IPS-11a (cell line): Measurements from ENCODE around the gene TEX22.

ENCODE experiments used
- H3K4me3 ChIP-seq: one replicate; pipeline ENCODE4 v1.5.1; 2013; ENCODE audit warnings: low read depth, low read length, control low read depth

Gene TEX22

GRCh38 chr14:105398726-105399465, 558 bp downstream of the TEX22 start:
- H3K4me3 ChIP-seq = peak overlapping the region; percentile 33

DNA sequence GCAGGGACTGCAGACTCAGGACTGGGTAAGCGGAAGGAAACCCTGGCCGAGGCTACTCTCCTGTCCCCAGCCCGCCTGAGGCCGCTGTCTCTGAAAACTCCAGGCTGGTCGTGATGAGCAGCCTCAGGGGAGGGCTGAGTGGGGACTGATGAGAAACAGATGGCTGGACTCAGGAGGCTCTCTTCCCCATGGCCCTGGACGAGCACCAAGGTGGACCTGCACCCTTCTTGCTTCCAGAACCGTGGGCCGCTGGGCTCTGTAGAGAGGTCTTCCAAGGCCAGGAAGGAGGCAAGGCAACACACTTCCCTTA, 1.1 kb downstream of the TEX22 start:
- H3K4me3 ChIP-seq = no peak overlapping the region

DNA sequence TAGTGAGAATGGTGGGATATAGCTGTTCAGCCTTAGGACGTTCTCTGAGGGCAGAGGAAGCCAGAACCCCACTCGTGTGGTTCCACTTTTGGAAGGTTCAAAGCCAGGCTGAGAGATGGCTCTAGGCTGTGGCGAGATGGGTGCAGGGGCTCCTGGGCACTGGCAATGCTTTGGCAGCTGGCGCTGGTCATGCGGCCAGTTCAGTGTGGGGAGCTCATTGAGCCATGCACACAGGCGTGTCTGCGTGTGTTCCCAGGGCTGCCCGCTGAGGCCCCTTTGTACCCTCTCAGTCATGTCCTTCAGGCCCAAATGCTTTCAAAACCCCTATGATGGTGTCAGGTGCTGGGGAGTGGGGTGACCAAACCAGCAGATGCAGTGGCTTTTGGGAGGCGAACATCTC, 1.7 kb downstream of the TEX22 start:
- no peak overlapping the region for H3K4me3 ChIP-seq

- H3K4me3 ChIP-seq = no peak overlapping the region
Observed at GRCh38 chr14:105401699-105402098, 3.4 kb downstream of the TEX22 start.

DNA sequence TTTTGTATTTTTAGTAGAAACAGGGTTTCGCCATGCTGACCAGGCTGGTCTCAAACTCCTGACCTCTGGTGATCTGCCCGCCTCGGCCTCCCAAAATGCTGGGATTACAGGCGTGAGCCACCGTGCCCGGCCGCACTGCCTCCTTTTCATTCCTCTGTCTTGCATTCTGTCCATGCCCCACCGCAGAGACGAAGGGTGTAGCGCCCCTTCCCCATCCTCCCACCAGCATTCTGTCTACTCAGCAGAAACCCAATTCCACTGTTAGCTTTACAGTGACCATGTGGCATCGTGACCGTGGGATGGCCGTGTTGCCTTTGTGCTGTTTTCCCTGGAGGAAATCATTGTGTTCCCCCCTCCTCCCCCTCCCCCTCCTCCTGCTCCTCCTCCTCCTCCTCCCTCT, 10.3 kb downstream of the TEX22 start:
- H3K4me3 ChIP-seq = no peak overlapping the region

DNA sequence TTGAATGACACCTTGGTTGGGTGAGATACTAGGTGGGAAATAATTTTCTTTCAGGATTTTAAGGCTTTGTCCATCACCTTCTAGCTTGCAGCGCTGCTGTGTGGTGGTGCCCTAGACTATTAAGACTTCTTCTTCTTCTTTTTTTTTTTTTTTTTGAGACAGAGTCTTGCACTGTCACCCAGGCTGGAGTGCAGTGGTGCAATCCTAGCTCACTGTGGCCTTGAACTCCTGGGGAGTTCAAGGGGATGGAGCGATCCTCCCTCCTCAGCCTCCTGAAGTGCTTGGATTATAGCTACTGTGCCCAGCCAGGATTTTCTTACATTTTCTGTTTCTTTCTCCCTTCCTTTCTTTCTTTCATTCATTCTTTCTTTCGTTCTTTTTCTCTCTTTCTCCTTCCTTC, 11.0 kb downstream of the TEX22 start:
- H3K4me3 ChIP-seq = no peak overlapping the region

DNA sequence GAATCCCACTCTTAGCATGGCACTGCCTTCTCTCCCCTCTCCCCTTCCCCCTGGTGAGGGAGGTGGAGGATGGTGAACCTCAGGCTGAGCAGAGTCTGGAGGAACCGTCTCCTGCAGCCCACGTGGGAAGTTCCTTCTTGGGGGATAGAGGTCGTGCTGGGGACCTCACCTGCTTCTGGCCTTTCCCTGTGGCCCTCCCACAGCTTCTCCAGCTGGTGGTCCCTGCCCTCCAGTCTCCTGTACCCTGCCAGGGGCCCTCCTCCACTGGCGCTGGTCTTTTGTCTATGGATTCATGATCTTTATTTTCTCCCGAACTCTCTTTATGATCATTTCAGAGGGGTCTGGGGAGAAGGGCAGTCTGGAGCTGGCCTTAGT, 12.3 kb downstream of the TEX22 start:
- no peak overlapping the region for H3K4me3 ChIP-seq

GRCh38 chr14:105411017-105411941, 12.9 kb downstream of the TEX22 start:
- no peak overlapping the region for H3K4me3 ChIP-seq

DNA sequence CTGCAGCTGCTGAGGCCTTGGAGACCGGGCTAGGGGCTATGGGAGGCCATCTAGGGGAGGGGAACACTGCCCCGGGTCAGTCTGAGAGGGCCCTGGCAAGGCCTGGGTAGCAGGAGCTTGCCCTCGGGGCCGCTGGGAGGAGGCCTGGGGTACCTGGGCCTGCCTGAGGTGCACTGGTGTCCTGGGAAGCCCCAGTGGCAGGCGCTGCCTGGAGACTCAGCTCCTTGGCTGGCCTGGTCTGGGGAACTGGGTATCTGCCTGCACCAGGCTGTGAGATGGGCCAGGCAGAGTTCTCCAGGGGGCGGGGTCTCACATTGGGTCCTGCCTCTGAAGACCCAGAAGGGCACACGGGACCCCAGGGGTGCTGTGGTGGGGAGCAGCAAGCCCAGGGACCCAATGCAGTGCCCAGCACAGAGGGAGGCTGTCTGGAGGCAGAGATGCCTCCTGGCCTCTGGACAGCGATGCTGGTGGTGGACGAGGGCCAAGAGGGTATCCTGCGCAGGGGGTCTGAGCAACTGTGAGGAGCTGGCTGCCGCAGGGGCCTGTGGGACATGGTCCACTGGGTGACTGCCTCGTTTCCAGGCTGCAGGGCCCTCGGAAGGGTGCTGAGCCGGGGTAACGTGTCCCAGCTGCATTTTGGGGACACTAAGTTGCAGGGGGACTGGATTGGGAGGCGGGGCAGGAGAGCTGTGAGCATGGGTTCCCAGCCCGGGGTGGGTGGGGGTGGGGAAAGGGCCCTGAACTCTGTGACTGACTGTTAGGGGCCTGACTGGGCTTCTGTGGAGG, 13.8 kb downstream of the TEX22 start:
- no peak overlapping the region for H3K4me3 ChIP-seq

DNA sequence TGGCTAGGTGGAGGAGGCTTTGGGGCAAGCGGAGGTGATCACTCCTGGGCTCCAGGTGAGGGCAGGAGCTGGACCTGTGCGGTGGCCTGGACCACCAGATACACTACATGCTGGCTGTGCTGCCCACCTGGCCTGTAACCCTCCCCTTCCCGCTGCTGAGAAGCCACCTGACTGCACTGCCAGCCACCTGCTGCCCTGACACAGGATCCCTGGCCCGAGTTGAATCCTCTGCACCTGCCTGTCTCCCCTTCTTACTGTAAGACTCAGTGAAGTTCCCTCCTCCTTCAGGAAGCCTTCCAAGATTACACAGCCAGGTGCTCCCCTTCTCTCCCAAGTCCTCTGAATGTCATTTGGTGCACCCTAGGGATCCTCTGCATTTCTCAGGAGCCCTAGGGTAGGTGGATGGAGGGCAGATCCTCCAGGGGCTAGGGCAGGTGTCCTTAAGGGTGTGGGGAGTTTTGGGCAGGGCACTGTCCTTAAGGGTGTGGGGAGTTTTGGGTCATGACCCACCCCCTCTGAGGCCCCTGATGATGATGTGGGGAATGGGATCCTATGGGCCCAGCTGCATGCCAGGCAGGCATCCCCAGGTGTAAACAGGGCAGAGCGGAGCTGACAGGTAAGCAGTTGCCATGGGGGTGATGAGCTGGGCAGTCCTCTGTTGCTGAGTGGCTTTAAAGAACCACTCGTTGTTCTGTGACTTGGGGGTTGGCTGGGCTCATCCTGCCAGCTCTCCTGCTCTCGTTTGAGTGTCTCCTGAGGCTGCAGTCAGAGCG, 14.6 kb downstream of the TEX22 start:
- no peak overlapping the region for H3K4me3 ChIP-seq

DNA sequence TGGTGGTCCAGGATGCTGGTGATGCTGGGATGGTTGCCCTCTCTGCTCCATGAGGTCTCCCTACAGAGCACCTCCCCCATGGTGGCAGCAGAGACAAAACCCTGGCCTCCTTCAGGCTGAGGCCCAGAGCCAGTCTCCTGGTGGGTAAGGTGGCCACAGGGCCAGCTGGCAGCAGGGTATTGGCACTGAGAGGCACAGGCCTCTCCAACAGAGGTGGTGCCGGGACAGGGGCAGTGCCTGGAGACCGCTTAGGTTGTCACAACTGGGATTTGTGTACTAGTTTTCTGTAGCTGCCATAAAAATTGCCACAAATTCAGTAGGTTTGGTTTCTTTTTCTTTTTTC, 15.2 kb downstream of the TEX22 start:
- H3K4me3 ChIP-seq = no peak overlapping the region

DNA sequence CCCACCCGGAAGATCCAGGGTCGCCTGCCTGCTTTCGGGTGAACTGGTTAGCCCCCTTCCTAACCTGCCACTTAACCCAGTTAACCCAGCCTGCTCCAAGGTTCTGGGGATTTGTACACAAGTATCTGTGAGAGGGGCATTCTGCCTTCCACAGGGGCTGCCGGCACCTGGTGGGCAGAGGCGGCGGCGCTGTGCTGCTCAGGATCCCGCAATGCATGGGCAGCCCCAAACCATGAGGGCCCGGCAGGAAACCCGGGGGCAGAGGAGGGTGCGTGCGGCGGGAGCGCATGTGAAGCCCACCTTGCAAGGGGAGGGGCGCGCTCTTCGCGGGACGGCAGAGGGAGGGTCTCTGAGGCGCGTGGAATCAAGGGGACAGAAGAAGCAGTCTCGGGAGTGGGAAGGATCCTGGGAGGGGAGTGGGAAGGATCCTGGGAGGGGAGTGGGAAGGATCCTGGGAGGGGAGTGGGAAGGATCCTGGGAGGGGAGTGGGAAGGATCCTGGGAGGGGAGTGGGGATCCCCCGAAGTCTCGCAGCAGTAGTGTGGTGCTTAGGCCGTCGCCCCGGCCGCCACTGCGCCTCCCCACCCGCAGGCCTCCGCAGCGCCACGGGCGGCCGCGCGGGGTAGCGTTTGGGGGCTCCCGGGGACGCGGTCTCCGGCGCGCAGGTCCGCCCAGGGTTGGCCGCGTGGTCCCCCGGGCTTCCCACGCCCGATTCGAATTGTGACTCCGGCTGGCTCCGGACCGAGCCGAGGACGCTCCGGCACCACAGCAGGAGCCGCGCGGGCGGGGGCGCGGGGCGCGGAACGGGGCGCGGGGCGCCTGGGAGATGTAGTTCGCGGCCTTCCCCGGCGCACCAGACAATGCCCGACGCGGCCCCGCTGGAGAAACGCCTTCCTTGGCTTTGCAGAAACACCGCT, 16.4 kb downstream of the TEX22 start:
- peak overlapping the region; percentile 51 for H3K4me3 ChIP-seq

GRCh38 chr14:105415481-105416428, 17.4 kb downstream of the TEX22 start:
- peak overlapping the region; percentile 51 for H3K4me3 ChIP-seq

GRCh38 chr14:105416671-105417070, 18.3 kb downstream of the TEX22 start:
- H3K4me3 ChIP-seq = no peak overlapping the region

DNA sequence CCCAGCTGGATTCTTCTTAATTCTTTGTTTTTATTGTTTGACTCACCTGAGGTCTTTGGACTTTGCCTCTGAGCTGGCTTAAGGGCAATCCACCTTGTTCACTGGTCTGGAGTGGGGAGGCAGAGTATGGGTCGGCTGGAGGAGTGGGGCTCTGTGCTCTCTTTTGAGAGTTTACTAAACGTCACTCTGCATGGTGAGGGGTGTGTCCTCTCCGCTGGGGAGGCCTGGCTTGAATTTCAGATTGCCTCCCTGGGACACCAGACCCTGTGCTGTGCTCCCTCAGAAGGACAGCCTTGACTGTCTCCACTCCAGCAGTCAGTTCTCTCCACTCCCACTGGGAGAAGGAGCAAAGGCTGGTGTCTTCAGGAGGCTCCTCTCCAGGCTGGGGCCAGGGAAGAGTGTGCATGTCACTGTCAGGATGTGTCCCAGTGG, 19.4 kb downstream of the TEX22 start:
- H3K4me3 ChIP-seq = no peak overlapping the region

DNA sequence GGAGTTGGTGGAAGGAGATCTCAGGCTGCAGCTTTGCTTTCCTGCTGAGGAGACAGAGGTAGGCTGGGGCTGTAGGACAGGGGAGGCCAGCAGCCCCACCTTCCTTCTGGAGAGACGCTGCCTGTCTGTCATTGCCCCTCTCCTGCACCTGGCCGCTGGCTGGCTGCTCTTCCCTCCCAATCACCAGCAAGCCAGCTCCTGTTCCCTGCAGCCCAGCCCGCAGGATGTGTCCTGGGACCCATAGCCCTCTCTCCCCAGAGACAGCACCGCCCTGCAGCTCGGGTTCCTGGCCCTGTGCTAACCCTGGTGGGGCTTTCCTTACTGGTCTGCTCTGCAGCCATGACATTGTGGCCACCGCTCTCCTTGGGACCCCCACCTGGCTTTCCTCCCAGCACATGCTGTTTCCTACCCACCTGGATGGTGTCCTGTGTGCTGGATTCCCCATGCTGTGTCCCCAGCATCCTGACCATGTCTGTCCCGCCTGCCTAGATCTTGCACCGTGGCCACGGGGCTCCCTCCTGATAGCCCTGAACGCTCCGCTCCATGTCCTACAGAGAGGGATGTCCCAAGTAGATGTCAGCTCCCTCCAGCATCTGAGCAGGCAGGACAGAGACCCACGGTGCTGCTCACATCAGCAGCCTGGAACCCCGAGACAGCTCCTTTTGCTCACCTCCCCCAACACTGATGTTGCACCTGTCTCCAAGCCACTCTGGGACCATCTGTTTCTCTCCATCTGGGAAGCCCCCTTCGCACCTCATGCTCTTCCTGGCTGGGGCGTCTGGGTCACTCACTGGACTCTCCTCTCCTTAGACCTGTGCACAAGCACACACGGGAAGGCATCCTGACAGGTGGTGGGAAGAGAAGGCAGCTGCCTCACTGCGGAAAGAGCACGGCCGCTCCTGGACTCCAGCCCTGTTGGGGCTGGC, 20.2 kb downstream of the TEX22 start:
- H3K4me3 ChIP-seq = peak overlapping the region; percentile 65

GRCh38 chr14:105419195-105420091, 21.1 kb downstream of the TEX22 start, which contains the start of gene MTA1:
MTA1 (plus strand) TSS chr14:105419827; CDS start chr14:105420036, 209 bp downstream.
- H3K4me3 ChIP-seq = peak within 1 kb of the TSS; percentile 79
